ENCODE results near the gene C21orf58.

C21orf58 gene

DNA sequence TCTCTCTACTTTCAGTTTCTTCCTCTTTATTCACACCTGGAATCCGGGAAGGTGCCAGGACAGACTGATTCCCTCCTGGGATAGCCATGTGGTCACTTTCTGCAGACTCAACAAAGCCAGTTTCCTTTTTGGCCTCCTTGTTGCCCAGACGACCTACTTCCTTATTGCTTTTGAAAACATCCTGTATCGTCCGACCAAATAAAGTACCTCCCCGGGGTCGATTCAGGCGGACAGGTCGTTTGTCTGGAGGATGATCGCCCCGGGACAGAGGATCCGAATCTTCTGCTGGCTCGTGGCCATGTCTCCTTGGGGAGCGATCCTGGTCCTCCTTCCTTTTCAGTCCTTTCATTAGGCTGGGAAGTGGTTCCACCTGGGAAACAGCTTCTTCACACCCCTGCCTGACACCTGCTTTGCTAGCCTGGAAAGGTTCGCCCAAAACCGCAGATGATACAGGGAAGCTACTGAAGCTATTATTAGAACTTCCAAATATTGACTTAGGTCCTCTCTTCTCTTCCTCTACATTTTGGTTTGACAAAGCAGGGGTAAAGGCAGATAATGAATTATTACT is 39.5 kb downstream of the C21orf58 start:
- in situ Hi-C loops (cut with HindIII; ENCODE audit: low pct_ligation_motif_present, low pct_unique_long_range_greater_than_20kb, low sequenced_read_pairs), result no loop called here
- no peak for DNase-seq

- no peak for DNase-seq
- in situ Hi-C loops (cut with HindIII; ENCODE audit: low pct_ligation_motif_present, low pct_unique_long_range_greater_than_20kb, low sequenced_read_pairs), result no loop called here
Observed at GRCh38 chr21:46274797-46275390, 48.8 kb downstream of the C21orf58 start.

GRCh38 chr21:46273341-46273740 is 50.3 kb downstream of the C21orf58 start:
- no peak for DNase-seq
- in situ Hi-C loops (cut with HindIII; ENCODE audit: low pct_ligation_motif_present, low pct_unique_long_range_greater_than_20kb, low sequenced_read_pairs), result no loop called here

DNA sequence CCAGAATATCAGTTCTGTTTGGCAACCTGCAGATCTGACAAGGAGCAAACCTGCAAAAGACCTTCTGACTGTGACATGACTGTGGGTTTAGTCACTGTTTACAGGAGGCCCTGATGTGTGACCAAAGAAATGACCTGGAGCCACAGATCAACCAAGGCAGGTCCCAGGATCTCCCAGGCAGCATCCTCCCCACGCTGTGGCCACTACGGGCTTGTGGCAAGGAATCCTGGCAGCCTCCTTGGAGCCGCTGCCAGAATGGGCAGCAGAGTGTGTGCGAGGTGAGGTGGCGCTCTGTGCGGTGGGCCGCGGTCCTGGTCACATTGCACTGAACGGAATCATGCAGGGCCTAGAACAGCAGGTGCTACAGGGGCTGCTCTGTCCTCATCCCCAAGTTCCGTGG is 54.2 kb downstream of the C21orf58 start:
- peak; percentile 95 for DNase-seq
- in situ Hi-C loops (cut with HindIII; ENCODE audit: low pct_ligation_motif_present, low pct_unique_long_range_greater_than_20kb, low sequenced_read_pairs), result no loop called here

- no peak for DNase-seq
- in situ Hi-C loops (cut with HindIII; ENCODE audit: low pct_ligation_motif_present, low pct_unique_long_range_greater_than_20kb, low sequenced_read_pairs), result no loop called here
Observed at GRCh38 chr21:46268371-46268770, 55.3 kb downstream of the C21orf58 start.

DNA sequence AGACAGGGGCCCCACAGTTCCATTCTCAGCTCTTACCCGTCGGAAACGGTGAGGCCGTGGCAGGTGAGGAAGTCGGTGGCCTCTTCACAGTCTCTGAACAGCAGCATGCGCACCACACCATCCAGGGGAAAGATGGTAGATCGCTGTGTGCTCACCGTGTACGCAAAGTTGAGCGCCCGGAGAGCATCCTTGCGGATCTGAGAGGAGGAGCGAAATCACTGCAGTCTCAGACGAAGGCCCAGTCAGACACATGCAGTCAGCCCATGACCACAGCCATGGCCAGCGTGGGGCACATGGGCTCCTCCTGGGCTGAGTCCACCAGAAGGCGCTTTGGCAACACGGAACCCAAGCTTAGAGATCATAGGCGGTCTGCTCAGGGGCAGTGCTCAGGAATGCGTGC is 56.7 kb downstream of the C21orf58 start:
- no peak for DNase-seq
- in situ Hi-C loops (cut with HindIII; ENCODE audit: low pct_ligation_motif_present, low pct_unique_long_range_greater_than_20kb, low sequenced_read_pairs), result no loop called here

GRCh38 chr21:46265736-46266525 is 57.7 kb downstream of the C21orf58 start:
- in situ Hi-C loops (cut with HindIII; ENCODE audit: low pct_ligation_motif_present, low pct_unique_long_range_greater_than_20kb, low sequenced_read_pairs), result no loop called here
- DNase-seq, result no peak

DNA sequence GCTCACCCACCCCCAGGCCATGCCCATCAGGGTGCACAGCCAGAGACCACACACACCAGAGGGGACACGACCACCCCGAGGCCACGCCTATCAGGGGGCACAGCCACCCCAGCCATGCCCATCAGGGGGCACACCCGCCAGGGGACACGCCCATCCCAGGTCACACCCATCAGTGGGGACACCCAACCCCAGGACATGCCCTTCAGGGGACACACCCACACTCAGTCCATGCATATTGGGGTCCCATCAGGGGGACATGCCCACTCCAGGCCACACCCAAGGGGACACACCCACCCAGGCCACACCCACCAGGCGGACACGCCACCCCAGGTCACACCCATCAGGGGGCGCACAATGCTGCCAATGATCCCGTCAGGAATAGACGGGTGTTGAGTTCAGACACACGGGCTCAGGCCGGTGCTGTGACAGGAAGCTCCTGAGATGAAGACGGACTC is 59.0 kb downstream of the C21orf58 start:
- in situ Hi-C loops (cut with HindIII; ENCODE audit: low pct_ligation_motif_present, low pct_unique_long_range_greater_than_20kb, low sequenced_read_pairs), result no loop called here
- DNase-seq, result no peak

GRCh38 chr21:46264046-46264689 is 59.5 kb downstream of the C21orf58 start:
- in situ Hi-C loops (cut with HindIII; ENCODE audit: low pct_ligation_motif_present, low pct_unique_long_range_greater_than_20kb, low sequenced_read_pairs), result no loop called here

GRCh38 chr21:46256501-46256994 is 67.1 kb downstream of the C21orf58 start:
- DNase-seq, result no peak
- in situ Hi-C loops (cut with HindIII; ENCODE audit: low pct_ligation_motif_present, low pct_unique_long_range_greater_than_20kb, low sequenced_read_pairs), result no loop called here

More at GRCh38 chr21:46264046-46264689, 59.5 kb downstream of the C21orf58 start:
- no peak for DNase-seq

DNA sequence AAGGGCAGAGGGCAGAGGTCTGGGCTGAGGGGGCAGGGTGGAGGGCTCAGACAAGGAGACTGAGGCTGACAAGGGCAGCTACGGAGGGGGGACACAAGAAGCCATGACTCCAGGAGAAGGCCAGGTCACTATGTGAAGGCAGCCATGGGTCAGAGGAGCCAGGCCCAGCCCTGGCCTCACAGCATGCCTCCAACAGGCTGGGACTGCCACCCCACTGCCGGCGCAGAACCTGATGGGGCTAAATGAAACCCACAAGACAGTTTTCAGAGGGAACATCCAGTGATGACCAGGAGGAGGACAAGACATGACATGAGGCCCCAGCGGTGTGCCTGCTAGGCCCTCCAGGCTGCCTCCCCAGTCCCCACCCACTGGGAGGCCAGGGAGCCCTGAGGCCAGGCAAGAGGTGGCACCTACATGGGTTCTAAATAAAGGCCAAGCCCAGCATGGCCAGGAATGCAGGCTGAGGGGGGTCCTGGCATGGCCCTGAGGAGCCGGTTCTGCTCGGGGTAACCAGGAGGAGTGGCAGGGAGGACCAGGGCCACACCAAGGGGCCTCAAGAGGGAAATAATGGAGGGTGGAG is 67.8 kb downstream of the C21orf58 start:
- no peak for DNase-seq
- in situ Hi-C loops (cut with HindIII; ENCODE audit: low pct_ligation_motif_present, low pct_unique_long_range_greater_than_20kb, low sequenced_read_pairs), result no loop called here

- no peak for DNase-seq
- in situ Hi-C loops (cut with HindIII; ENCODE audit: low pct_ligation_motif_present, low pct_unique_long_range_greater_than_20kb, low sequenced_read_pairs), result no loop called here
Observed at GRCh38 chr21:46255166-46255565, 68.5 kb downstream of the C21orf58 start.

DNA sequence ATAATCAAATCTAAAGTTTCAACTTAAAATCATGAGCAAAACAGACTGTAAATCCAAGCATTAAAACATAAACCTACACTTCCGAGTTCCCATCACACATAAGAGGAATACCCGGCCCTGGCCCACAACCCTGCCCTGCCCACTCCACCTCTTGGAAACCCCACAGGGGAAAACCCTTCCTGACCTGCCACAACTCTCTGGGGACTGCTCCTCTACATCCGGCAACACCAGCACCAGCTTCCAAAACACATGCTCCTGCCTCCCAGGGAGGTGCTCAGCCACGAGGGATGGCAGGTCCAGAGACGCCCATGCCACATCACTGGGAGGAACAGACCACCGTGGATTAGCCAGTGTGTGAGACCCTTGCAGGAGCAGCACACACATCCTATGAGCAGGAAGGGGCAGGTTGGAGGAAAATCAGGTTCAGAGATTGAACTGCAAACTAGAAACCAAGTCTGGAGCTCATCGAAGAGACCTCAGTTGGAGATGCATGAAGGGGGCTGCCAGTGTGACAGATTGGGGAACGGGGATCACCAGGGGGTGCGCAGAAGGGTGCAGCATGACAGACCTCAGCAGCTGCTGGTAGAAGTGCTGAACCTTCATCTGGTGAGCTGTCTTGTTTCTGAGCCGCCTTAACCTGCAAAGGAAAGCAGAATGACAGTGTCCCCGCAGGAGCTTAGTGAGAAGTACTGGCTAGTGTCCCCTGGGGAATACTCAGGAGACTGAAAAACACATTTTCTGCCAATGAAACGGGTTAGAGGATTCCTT is 69.3 kb downstream of the C21orf58 start:
- in situ Hi-C loops (cut with HindIII; ENCODE audit: low pct_ligation_motif_present, low pct_unique_long_range_greater_than_20kb, low sequenced_read_pairs), result no loop called here
- no peak for DNase-seq

DNA sequence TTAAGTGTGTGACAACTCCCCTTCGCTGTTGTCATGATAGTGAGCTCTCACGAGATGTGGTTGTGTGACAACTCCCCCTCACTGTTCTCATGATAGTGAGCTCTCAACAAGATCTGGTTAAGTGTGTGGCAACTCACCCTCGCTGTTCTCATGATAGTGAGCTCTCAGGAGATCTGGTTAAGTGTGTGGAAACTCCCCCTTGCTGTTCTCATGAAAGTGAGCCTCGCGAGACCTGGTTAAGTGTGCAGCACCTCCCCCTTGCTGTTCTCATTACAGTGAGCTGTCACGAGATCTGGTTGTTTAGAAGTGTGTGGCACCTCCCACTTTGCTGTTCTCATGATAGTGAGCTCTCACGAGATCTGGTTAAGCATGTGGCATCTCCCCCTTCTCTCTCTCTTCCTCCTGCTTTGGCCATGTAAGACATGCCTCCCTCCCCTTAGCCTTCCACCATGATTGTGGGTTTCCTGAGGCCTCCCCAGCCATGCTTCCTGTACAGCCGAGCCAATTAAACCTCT is 70.0 kb downstream of the C21orf58 start:
- in situ Hi-C loops (cut with HindIII; ENCODE audit: low pct_ligation_motif_present, low pct_unique_long_range_greater_than_20kb, low sequenced_read_pairs), result no loop called here
- no peak for DNase-seq

DNA sequence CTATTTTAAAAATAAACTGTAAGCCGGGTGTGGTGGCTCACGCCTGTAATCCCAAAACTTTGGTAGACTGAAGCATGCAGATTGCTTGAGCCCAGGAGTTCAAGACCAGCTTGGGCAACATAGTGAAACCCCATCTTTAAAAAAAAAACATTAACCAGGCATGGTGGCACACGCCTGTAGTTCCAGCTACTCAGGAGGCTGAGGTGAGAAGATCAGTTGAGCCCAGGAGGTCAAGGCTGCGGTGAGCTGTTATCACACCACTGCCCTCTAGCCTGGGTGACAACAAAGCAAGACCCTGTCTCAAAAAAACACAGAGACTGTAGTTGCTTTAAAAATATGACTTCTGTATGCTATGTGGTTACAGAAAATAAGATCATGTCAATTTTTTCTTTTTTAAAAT is 70.8 kb downstream of the C21orf58 start:
- DNase-seq, result no peak
- in situ Hi-C loops (cut with HindIII; ENCODE audit: low pct_ligation_motif_present, low pct_unique_long_range_greater_than_20kb, low sequenced_read_pairs), result no loop called here

Data from ACHN (cell line).